ENCODE measurements around the gene CAND2.
"Not testable (repeated sequence)": the region's sequence is repeated elsewhere in the genome, so short reads cannot be mapped to it uniquely, and the experiment has no call there.

The CAND2 gene

DNA sequence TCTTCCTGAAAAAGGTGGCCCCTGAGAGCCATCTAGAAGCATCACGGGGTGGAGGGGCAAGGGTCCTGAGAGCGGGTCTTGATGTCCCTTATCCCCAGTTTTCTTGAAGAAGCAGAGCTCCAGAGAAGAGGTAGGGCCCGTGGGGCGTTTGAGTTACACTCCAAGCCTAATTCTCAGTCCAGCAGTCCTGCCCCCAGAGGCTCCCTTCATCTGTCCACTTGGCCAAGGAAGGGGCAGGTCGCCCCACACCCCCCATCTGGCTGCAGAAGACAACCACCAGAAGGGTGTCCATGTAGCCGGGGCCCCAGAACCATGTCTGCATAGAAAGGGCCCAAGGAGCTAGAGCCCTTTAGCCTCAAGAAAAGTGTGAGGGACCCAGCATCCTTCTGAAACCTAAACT lies 70.4 kb downstream of the CAND2 start:
- no peak for DNase-seq

DNA sequence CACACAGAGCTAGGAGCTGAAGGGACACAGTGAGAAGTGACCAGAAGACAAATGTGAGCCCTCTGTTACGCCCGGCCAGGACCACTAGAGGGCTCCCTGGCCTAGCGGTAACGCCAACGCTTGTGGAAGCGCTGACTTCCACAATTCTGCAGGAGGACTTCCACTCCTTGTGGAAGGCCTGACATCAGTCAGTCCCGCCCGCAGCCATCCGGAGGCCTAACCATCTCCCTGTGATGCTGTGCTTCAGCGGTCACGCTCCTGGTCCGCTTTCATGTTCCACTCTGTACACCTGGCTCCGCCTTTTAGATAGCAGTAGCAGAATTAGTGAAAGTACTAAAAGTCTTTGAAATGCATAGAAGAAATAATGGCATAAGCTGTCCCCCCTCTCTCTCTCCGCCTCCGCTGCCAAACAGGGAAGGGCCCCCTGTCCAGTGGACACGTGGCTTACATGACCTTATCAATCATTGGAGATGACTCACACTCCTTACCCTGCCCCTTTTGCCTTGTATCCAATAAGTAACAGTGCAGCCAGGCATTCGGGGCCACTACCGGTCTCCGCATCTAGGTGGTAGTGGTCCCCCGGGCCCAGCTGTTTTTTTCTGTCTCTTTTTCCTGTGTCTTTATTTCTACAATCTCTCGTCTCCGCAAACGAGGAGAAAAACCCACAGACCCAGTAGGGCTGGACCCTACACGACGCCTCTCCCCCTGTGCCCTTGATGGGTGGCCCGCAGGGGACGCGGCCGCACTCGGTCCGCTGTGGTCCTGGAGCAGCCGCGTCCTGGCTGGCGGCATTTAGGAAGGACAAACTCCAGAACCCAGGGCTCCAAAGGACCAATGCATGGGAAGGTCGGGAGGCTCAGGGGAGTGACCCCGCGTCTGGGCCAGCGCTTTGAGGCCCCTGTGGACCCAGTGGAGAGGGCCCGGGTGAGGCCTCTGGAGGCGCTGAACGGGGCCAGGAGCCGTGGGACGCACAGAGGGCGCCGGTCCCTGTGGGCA lies 71.9 kb downstream of the CAND2 start:
- DNase-seq, result peak; percentile 62

DNA sequence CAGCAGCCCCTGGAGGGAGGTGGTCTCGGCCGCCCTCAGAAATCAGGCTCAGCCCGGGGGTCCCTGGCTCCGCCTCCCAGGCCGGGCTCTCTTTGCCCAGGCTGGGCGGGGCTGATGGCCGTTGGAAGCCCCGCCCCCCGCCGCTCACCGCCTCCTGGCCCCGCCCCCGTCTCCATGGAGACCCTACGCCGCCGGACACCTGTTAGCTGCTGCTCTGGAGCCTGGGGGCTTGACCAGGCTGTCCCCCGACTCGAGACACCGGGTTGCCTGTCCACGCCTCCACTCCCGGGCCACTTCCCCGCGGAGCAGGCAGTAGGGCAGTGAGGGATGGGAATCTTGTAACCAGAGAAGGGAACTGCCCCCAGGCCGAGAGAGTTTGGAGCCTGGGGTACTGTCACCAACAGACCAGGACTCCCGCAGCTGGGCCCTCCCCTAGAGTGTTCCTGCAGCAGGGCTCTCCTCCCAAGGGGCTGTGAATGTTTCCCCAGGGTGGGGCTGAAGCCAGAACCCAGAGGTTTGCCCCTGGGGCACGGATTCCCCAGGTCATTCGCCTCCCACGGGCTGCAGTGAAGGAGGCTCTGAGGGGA lies 72.6 kb downstream of the CAND2 start:
- peak; percentile 28 for DNase-seq

DNA sequence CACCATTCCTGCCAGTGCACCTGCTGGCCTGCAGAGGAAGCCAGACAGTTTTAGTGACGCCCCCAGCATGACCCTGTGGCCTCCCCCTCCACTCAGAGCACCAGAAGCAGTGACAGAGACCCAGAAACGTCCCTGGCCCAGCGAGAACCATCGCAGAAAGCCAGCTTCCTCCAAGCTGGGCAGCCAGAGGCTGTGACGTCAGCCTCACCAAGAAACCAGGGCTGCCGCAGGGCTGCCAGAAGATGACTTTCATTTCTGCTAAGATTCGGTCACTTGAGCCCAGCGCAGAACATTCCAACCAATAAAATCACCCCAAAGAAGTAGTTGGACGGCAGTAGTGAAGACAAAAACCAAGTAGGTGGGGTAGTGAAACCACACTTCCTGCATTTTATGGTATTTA lies 74.5 kb downstream of the CAND2 start:
- DNase-seq, result peak; percentile 55

DNA sequence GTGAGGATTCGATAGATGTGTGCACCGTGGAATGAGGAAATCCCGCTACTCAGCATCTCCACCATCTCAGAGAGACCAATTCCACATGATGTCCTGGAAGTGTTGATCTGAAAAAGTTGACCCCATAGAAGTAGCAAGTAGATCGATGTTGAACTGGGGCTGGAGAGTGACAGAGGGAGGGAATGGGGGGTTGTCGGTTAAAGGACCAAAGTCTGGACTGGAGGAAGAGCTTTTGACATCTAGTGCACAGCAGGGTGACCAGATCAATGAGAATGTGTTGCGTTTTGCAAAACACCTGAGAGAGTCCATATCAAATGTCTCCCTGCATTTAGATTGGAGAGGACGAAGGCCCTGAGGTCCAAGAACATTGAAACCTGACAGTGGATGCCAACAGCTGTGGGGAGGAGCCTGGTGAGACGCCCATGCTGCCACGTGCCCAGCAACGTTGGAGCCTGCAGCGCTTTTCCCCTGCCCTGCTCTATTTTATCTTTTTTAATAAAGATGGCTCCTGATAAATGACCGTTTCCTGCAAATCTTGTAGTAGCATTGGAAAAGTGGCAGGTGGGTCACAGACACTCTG lies 75.0 kb downstream of the CAND2 start:
- DNase-seq, result no peak

DNA sequence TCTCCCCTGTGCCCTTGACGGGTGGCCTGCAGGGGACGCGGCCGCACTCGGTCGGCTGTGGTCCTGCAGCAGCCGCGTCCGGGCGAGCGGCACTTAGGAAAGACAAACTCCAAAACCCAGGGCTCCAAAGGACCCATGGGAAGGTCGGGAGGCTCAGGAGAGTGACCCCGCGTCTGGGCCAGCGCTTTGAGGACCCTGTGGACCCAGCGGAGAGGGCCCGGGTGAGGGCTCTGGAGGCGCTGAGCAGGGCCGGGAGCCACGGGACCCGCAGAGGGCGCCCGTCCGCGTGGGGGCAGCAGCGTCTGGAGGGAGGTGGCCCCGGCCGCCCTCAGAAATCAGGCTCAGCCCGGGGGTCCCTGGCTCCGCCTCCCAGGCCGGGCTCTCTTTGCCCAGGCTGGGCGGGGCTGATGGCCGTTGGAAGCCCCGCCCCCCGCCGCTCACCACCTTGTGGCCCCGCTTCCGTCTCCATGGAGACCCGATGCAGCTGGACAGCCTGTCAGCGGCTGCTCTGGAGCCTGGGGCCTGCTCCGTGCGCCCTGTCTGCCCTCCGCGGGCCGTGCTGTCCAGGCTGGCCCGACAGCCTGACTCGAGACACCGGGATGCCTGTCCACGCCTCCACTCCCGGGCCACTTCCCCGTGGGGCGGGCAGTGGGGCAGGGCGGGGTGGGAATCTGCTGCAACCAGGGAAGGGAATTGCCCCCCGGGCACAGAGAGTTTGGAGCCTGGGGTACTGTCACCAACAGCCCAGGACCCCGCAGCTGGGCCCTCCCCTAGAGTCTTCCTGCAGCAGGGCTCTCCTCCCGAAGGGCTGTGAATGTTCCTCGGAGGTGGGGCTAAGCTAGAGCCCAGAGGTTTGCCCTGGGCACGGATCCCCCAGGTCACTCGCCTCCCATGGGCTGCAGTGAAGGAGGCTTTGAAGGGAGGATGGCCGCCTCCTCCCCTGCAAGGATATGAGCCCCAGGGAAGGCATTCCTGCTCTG lies 79.7 kb downstream of the CAND2 start:
- no peak for DNase-seq

DNA sequence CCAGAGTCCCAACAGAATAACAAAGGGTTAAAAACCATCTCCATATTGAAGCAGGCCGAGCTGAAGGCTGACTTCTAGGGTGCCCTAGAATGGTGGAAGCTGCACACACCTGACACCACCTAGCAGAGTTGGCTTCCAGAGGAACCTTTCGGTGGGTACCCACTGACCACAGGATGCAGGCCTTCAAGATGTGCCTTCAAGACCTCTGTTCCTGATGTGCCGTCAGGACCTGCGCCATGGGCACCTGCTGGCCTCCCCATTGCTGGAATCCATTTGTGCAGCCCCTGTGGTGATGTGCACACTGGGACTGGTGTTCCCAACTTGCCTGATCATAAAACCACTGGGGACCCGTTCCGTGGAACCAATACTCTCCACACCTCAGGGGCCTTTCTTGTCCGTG lies 80.6 kb downstream of the CAND2 start:
- no peak for DNase-seq

DNA sequence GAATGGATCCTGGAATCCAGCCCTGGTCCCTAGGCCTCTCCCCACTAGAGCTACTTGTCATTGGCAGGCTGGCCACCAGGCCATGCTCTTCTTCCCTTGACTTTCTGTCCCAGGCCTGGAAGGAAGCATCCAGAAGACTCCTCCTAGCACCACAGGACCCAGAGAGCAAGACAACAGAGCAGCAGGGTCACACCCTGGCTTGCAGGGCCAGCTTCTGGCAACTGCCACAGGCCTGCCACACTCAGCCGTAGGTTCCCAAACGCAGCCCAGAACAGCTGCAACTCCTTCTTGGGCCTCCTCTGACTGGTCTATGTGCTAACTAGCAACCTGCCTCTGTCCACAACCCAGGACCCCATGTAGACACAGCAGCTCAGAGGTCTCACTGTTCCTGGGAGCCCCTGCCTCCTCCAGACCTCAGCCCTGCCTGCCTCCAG lies 81.7 kb downstream of the CAND2 start:
- no peak for DNase-seq

DNA sequence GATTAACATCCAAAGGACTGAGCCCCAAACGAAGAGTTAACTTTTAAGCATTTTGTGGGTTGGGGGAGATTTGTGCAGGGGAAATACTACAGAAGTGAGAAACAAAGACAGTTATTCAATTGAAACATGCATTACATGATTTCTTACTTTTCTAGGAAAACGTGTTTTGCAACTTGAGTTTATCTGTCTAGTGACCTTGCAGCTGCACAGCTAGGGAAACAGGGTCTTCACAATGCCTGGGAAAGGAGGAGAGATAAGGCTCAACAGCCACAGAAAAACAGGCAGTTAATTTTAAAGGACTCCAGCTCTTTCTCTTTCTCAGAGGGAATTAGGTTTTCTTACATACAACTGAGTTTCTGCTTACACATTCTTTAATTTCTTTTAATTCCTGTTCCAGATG lies 82.3 kb downstream of the CAND2 start:
- DNase-seq, result not testable (repeated sequence)

DNA sequence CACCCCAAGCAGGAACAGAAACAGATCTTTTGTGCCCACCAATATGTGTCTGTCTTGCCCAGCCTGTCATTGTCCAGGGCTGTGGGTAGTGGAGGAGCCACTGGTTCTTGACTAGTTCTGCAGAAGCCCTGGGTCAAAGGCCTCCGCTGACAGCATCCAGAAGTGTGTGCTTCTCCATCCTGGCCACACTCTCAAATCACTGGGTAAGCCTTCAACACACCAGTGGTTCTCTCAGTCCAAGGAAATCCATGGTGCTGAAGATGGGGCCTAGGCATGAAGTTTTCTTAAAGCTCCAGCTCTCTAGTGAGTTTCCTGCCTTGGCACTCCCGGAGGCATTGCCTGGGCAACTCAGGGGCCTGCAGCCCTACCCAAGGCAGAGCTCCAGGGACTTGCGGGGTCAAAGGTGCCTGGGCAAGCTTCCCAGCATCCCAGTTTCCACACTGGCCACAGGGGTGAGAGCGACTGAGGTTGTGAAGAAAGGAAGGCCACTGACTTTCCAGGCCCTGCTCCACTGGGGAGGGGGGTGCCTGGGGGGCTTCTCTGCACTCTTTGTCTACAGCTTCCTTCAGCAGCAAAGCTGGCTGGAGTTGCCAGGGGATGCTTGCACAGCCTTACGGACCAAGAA lies 82.8 kb downstream of the CAND2 start:
- no peak for DNase-seq

DNA sequence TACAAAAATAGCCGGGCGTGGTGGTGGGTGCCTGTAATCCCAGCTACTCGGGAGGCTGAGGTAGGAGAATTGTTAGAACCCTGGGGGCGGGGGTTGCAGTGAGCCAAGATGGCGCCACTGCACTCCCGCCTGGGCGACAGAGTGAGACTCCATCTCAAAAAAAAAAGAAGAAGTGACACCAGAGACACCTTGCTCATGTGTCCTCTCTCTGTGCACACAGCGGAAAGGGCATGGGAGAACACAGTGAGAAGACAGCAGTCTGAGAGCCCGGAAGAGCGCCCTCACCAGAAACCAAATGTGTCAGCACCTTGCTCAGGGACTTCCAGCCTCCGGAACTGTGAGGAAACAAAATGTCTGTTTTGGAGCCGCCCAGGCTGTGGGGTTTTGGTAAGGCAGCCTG lies 85.4 kb downstream of the CAND2 start:
- not testable (repeated sequence) for DNase-seq

DNA sequence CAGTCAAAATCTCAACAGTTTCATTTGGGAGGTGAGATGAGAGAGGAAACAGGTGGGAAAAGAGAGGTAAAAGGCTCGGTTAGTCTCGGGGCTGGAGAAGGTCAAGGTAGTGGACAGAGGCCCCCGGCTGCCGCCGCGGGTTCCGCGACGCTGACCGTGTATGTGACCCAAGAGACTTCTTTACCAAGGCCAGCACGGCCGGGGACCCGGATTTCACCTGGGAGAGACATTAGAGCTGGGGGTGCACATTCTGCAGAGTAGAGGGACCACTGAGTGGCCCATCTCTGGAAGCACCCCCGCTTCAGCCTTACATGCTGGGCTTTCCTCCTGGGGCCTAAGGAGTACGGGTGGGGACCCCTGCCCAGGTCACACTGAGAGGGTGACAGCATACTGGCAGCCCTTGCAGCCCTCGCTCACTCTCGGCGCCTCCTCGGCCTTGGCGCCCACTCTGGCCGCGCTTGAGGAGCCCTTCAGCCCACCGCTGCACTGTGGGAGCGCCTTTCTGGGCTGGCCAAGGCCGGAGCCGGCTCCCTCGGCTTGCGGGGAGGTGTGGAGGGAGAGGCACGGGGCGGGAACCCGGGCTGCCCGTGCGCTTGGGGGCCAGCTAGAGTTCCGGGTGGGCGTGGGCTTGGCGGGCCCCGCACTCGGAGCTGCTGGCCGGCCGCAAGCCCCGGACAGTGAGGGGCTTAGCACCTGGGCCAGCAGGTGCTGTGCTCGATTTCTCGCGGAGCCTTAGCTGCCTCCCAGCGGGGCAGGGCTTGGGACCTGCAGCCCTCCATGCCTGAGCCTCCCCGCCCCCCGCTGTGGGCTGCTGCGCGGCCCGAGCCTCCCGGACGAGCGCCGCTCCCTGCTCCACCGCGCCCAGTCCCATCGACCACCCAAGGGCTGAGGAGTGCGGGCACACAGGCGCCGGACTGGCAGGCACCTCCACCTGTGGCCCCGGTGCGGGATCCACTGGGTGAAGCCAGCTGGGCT lies 86.1 kb downstream of the CAND2 start:
- DNase-seq, result no peak

DNA sequence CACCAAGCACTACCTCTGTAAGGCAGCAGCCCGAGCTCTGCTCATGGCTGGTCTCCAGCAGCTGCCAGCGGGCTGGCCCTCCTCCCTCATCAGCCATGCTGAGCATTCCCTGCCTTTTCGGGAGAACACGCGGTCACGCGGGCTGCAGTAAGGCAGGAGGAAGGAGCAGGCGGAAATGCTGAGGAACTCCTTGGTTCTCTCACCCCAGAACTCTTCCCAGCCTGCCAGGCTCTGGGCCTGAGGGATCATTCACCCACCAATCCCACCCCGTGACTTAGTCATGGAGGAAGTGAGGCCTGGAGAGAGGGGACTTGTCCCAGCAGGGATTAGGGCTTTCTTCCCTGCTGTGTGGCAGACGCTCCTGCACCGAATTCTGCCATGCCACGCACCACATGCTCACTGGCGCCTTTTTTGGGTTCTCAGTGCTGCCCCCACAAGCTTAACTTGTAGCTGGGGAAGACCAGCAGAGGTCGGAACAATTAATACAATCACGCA lies 87.8 kb downstream of the CAND2 start:
- DNase-seq, result no peak

All from CD4-positive, alpha-beta T cell treated with Interleukin-17A for 1 hour (primary cell).